K562 (cell line): ENCODE measurements around the gene TCFL5. TPM values are rescaled to one million over a fixed set of nuclear protein-coding genes. Genes with fewer than 3 reads are reported as not detected.

Experiments used
- ATAC-seq: fragments of 200-7000 bp; cut with Tn5 transposase; 3 replicates; pipeline ENCODE4 v1.9.1; 2020; ENCODE audit warnings: moderate library complexity
- BruUV-seq: library from RNA; stranded (reverse); fragments of 400-500 nt; replicated peaks from 2 replicates; lab custom pipeline; 2021; lab: Mats Ljungman, UMichigan
- CTCF ChIA-PET: fragments of 300-600 bp; formaldehyde crosslinking; extraction: SDS; loops from one replicate; lab custom pipeline; 2021; ENCODE audit warnings: low intra/inter-chr PET ratio; lab: Yijun Ruan, JAX
- POLR2A ChIA-PET: fragments of 300-600, 350-650 bp; sonication (Branson Sonifier 250); formaldehyde crosslinking; extraction: SDS; loops from one replicate; lab custom pipeline; 2021; ENCODE audit warnings: antibody characterized with exemption, inconsistent platforms; lab: Yijun Ruan, JAX
- DNase-seq, 4 experiments: peaks; one replicate each; pipeline versions ENCODE4 v3.0.0 to v3.0.0-alpha.2; 2011 to 2018; ENCODE audit warnings: low spot score in 3 of 4, mixed read lengths in 3 of 4; ENCODE audit errors: extremely low read depth in 1 of 4
- FAIRE-seq: peaks from 2 replicates; lab custom pipeline; 2011; peaks lifted over from hg19 to GRCh38; lab: Jason Lieb, UNC
- H2AFZ ChIP-seq: 2 replicates; pipeline ENCODE4 v1.6.0; 2011; ENCODE audit warnings: low read depth, low read length, control low read depth, inconsistent platforms
- H3K27ac ChIP-seq: fragments of 200-600 bp; 3 replicates; pipeline ENCODE4 v1.8.0; 2011; ENCODE audit warnings: low read depth, mild to moderate bottlenecking, control low read depth, inconsistent platforms, low read length, moderate library complexity, mixed read lengths; ENCODE audit errors: extremely low read depth
- H3K27me3 ChIP-seq, 2 experiments: fragments of 300-600 bp in 1 of 2; 2 replicates in 1 of 2; 3 replicates in 1 of 2; pipeline versions ENCODE4 v1.6.0 to v1.8.0; 2011; ENCODE audit warnings: inconsistent platforms in 2 of 2, low read length in 2 of 2, mild to moderate bottlenecking in 1 of 2, mixed read lengths in 1 of 2, moderate library complexity in 1 of 2; ENCODE audit not compliant: control insufficient read depth in 2 of 2, insufficient read depth in 2 of 2
- H3K36me3 ChIP-seq: fragments of 300-600 bp; 3 replicates; pipeline ENCODE4 v1.8.0; 2011; ENCODE audit warnings: mild to moderate bottlenecking, low read length, inconsistent platforms; ENCODE audit not compliant: control insufficient read depth, insufficient read depth
- H3K4me1 ChIP-seq, 2 experiments: fragments of 200-600 bp in 1 of 2; replicated peaks in 1 of 2; 2 replicates in 1 of 2; 3 replicates in 1 of 2; pipeline versions ENCODE4 v1.5.1 to v1.8.0; 2011; ENCODE audit warnings: inconsistent platforms in 2 of 2, low read length in 2 of 2, mild to moderate bottlenecking in 1 of 2, mixed read lengths in 1 of 2, moderate library complexity in 1 of 2; ENCODE audit not compliant: control insufficient read depth in 2 of 2, insufficient read depth in 2 of 2
- H3K4me2 ChIP-seq: 2 replicates; pipeline ENCODE4 v1.6.1; 2011; ENCODE audit warnings: low read length, control low read depth, inconsistent platforms, mixed read lengths; ENCODE audit not compliant: insufficient read depth
- H3K4me3 ChIP-seq: fragments of 200-600 bp; sonication (generic), shearing (Covaris generic); 2 replicates; pipeline ENCODE4 v1.5.1; 2016; ENCODE audit warnings: control low read depth, inconsistent platforms
- H3K79me2 ChIP-seq: fragments of 200-600 bp; 3 replicates; pipeline ENCODE4 v1.8.0; 2011; ENCODE audit warnings: low read length, inconsistent platforms; ENCODE audit not compliant: control insufficient read depth, insufficient read depth
- H3K9ac ChIP-seq, 2 experiments: 2 replicates each; pipeline versions ENCODE4 v1.6.0 to v1.6.1; 2011; ENCODE audit warnings: low read depth in 2 of 2, low read length in 2 of 2, control low read depth in 1 of 2, inconsistent platforms in 1 of 2, mild to moderate bottlenecking in 1 of 2, mixed read lengths in 1 of 2; ENCODE audit not compliant: insufficient read depth in 1 of 2
- H3K9me1 ChIP-seq: one replicate; pipeline ENCODE4 v1.6.0; 2011; ENCODE audit warnings: inconsistent platforms, mild to moderate bottlenecking, low read length, moderate library complexity; ENCODE audit not compliant: control insufficient read depth, insufficient read depth
- H3K9me3 ChIP-seq: replicated peaks from 2 replicates; pipeline ENCODE4 v1.5.1; 2011; ENCODE audit warnings: low read depth, low read length, inconsistent platforms; ENCODE audit not compliant: control insufficient read depth, insufficient read depth
- H4K20me1 ChIP-seq: replicated peaks from 2 replicates; pipeline ENCODE4 v1.6.1; 2011; ENCODE audit warnings: low read length, inconsistent platforms, mixed read lengths; ENCODE audit not compliant: control insufficient read depth, insufficient read depth
- DPF2 ChIP-seq: fragments of 450-650 bp; IDR thresholded peaks from 2 replicates; pipeline ENCODE4 v1.6.1; 2016
- HDAC3 ChIP-seq: fragments of 450-650 bp; IDR thresholded peaks from 2 replicates; pipeline ENCODE4 v1.6.1; 2018; ENCODE audit warnings: borderline replicate concordance, mild to moderate bottlenecking, moderate library complexity; ENCODE audit not compliant: partially characterized antibody
- KAT8 ChIP-seq: fragments of 450-650 bp; IDR thresholded peaks from 2 replicates; pipeline ENCODE4 v1.6.1; 2016; ENCODE audit warnings: low read depth, mild to moderate bottlenecking
- KDM5B ChIP-seq: fragments of 200-600 bp; sonication (generic); IDR thresholded peaks from 2 replicates; pipeline ENCODE4 v1.6.1; 2012; ENCODE audit warnings: low read depth, mild to moderate bottlenecking, moderate library complexity, low read length, control low read depth, inconsistent platforms; ENCODE audit not compliant: insufficient replicate concordance
- NCOA4 ChIP-seq: fragments of 450-650 bp; IDR thresholded peaks from 2 replicates; pipeline ENCODE4 v1.6.1; 2018; ENCODE audit warnings: mild to moderate bottlenecking; ENCODE audit not compliant: partially characterized antibody
- NEUROD1 ChIP-seq: fragments of 150-350 bp; IDR thresholded peaks from 2 replicates; pipeline ENCODE4 v1.6.1; 2014; ENCODE audit warnings: borderline replicate concordance, low read length, low read depth; ENCODE audit not compliant: partially characterized antibody
- NFIX ChIP-seq: fragments of 250-450 bp; sonication (Bioruptor Pico); IDR thresholded peaks from 2 replicates; pipeline ENCODE4 v1.4.0; 2020; ENCODE audit warnings: low read depth, mild to moderate bottlenecking, moderate library complexity
- NR2F6 ChIP-seq: fragments of 450-650 bp; formaldehyde crosslinking; IDR thresholded peaks from 2 replicates; pipeline ENCODE4 v1.4.0; 2020; ENCODE audit warnings: mild to moderate bottlenecking
- PRPF4 ChIP-seq: fragments of 200-400 bp; formaldehyde crosslinking; IDR thresholded peaks from one replicate; pipeline ENCODE4 v1.6.1; 2017; ENCODE audit warnings: low read length, low read depth, mild to moderate bottlenecking; ENCODE audit not compliant: insufficient read depth, poor library complexity, severe bottlenecking
- SIRT6 ChIP-seq: IDR thresholded peaks from one replicate; pipeline ENCODE4 v1.6.1; 2012; ENCODE audit warnings: low read depth, mild to moderate bottlenecking, control low read depth, inconsistent platforms, low read length, moderate library complexity
- SPI1 ChIP-seq: IDR thresholded peaks from 2 replicates; pipeline ENCODE4 v1.6.1; 2011; ENCODE audit warnings: low read depth, low read length, control low read depth, borderline replicate concordance
- STAG1 ChIP-seq: sonication (generic); formaldehyde crosslinking; IDR thresholded peaks from 2 replicates; pipeline ENCODE4 v1.5.0; 2020; ENCODE audit warnings: missing genetic modification reagents, borderline replicate concordance
- TRIM24 ChIP-seq, 2 experiments: fragments of 450-650 bp; IDR thresholded peaks; 2 replicates each; pipeline ENCODE4 v1.6.1; 2016
- ZBED1 ChIP-seq: IDR thresholded peaks from 2 replicates; pipeline ENCODE4 v1.6.1; 2014
- ZNF444 ChIP-seq: fragments of 250-450 bp; sonication (Bioruptor Pico); IDR thresholded peaks from 2 replicates; pipeline ENCODE4 v1.4.0; 2020; ENCODE audit warnings: mild to moderate bottlenecking, moderate library complexity
- ZNF644 ChIP-seq: fragments of 200-800 bp; sonication (Bioruptor generic); IDR thresholded peaks from 2 replicates; pipeline ENCODE4 v1.6.1; 2016; ENCODE audit warnings: low read depth, missing genetic modification characterization, missing compliant biosample characterization
- ZNF699 ChIP-seq: fragments of 250-450 bp; sonication (Bioruptor Pico); IDR thresholded peaks from 2 replicates; pipeline ENCODE4 v1.8.0; 2021; ENCODE audit warnings: mild to moderate bottlenecking, moderate library complexity; ENCODE audit not compliant: insufficient replicate concordance
- WGBS: fragments of 100-300 bp; shearing (Covaris generic); methylation state at CpG from one replicate; pipeline ENCODE4 v1.1.6; 2016; ENCODE audit warnings: low coverage, mixed read lengths; ENCODE audit not compliant: insufficient coverage; ENCODE audit errors: missing lambda C conversion rate; 5-methylcytosine and 5-hydroxymethylcytosine counted together
- in situ Hi-C: fragments of 300-500 bp; cut with MboI; formaldehyde crosslinking; loops from 4 replicates; pipeline ENCODE4 v1.15.0; 2018; ENCODE audit warnings: inconsistent platforms, mixed read lengths
- intact Hi-C: fragments of 100-400 bp; cut with micrococcal nuclease; formaldehyde crosslinking; loops from 2 replicates; pipeline ENCODE4 v1.14.2; 2022
- polyA plus RNA-seq, 8 experiments: library from polyadenylated mRNA; depleted of rRNA in 4 of 8; stranded (reverse) in 5 of 8; unstranded in 3 of 8; fragments of >200 nt; fragmentation: Nextera tagmentation in 2 of 8; fragmentation: Illumina TruSeq in 1 of 8; extraction: Ambion mirVana in 2 of 8; extraction: Trizol in 1 of 8; gene quantifications; 2 replicates each; pipeline versions ENCODE4 v1.2.1 to v1.2.3, GENCODE V29; 2011 to 2014; ENCODE audit warnings: inconsistent platforms in 1 of 8, missing spikeins in 1 of 8
- total RNA-seq, 7 experiments: library from RNA; depleted of rRNA in 6 of 7; stranded (reverse); fragments of >200 nt in 6 of 7; fragmentation: Illumina TruSeq in 2 of 7; extraction: Trizol in 2 of 7; gene quantifications; 2 replicates each; pipeline versions ENCODE4 v1.2.1 to v1.2.3, GENCODE V29; 2011 to 2021; ENCODE audit warnings: low replicate concordance in 1 of 7
- TF ChIP-seq, protein P1 (sequence below): fragments of 450-650 bp; IDR thresholded peaks from 2 replicates; pipeline ENCODE4 v1.6.1; 2016; ENCODE audit warnings: mild to moderate bottlenecking
- TF ChIP-seq, protein P2 (sequence below): sonication (generic); IDR thresholded peaks from 2 replicates; pipeline ENCODE4 v1.6.1; 2016

Gene TCFL5
- total and polyA plus RNA-seq, 9 of the 15 experiments (the other 6 are each of a cell fraction or from before 2014, with no cell fraction given), result 1.00 to 12.6 (median 9.1) TPM

DNA sequence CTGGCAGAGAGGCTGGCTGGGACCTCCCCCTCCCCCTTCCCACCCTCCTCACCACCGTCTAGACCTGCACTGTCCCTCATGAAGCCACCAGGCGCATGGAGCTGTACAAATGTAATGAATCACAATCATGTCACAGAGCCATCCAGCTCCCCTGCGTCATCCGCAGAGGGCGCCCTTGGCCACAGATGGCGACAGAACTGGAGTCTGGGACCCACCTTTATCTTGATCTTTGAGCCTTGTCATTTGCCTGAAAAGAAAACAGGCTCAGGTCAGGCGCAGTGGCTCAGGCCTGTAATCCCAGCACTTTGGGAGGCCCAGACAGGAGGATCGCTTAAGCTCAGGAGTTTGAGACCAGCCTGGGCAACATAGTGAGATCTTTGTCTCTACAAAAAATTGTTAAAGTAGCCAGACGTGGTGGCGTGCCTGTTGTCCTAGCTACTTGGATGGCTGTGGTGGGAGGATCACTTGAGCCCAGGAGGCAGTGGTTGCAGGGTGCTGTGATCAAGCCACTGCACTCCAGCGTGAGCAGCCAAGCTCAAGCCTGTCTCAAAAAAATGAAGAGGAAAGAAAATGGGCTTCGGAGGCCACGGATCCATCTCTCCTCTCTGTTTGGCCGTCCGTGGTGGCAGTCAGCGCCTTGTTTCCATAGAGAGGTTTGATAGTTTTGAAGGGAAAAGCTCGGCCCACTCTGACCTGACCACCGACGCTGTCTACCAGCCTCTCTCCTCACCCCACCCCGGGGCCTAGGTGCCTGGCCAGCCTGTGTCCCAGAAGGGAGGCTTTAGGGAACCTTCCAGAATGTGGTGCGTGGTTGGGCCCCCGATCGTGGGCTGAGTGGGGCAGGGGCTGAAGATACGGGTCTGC is 38.6 kb downstream of the TCFL5 start:
- Histone ChIP-seq H3K27me3 (no peaks in the 10 kb centered on the region), H3K9ac (peak overlapping the region in 1 of 2 experiments; percentile 77; a peak in 2 of 4 replicates), H3K4me1 (peaks cover 12 to 100% of the 10 kb centered on the region in 2 experiments), H3K9me1 (no peaks in the 10 kb centered on the region), H3K36me3 (no peaks in the 10 kb centered on the region), H4K20me1 (peaks cover 9% of the 10 kb centered on the region; the same call in 1 of the 2 replicates), H3K79me2 (no peaks in the 10 kb centered on the region), H3K9me3 (no peaks in the 10 kb centered on the region), H2AFZ (peak overlapping the region; percentile 55), H3K27ac (peak overlapping the region; percentile 41; the same call in 1 of the 3 replicates), H3K4me3 (no peak overlapping the region), H3K4me2 (no peak overlapping the region)
- CTCF ChIA-PET, result interaction anchor here (0.9 to 2.7 kb wide), 3 partner anchors 15 to 186 kb away, joined by 4 to 18 read pairs (median 7); no protein-coding TSS in a partner anchor
- BruUV-seq, result no TSS peak
- peak; percentile 89 for ATAC-seq
- peak; percentile 100 for FAIRE-seq
- in situ Hi-C loops, result loop anchor here (10.0 kb wide), 1 partner anchor 192 kb away; no protein-coding TSS in a partner anchor
- 48% methylated on average over 21 of the region's 24 CpGs for WGBS
- intact Hi-C loops, result loop anchor here (1.0 to 10.0 kb wide), 5 partner anchors 24 to 186 kb away; no protein-coding TSS in a partner anchor
- DNase-seq, result peak; percentile 80 to 95 (median 88)
- POLR2A ChIA-PET, result interaction anchor here (0.5 to 1.5 kb wide), 10 partner anchors 10 to 651 kb away, joined by 3 to 6 read pairs (median 3); partner anchors contain the start of gene GID8
- TF ChIP-seq TRIM24 (IDR thresholded peaks at IDR 0.05) (peak; percentile 23 to 31; a peak in 1 of 4 replicates), NEUROD1 (no peak), SIRT6 (no peak), ZNF644 (tag) (no peak), NR2F6 (CRISPR knock-in tag) (no peak), NFIX (no peak), ZNF699 (no peak), STAG1 (CRISPR knock-in tag) (peak; percentile 92), PRPF4 (no peak), DPF2 (peak; percentile 73), SPI1 (no peak), ZNF444 (peak; percentile 86), ZBED1 (no peak), NCOA4 (no peak), HDAC3 (no peak), KDM5B (no peak), KAT8 (no peak)
- TF ChIP-seq, protein P1, sequence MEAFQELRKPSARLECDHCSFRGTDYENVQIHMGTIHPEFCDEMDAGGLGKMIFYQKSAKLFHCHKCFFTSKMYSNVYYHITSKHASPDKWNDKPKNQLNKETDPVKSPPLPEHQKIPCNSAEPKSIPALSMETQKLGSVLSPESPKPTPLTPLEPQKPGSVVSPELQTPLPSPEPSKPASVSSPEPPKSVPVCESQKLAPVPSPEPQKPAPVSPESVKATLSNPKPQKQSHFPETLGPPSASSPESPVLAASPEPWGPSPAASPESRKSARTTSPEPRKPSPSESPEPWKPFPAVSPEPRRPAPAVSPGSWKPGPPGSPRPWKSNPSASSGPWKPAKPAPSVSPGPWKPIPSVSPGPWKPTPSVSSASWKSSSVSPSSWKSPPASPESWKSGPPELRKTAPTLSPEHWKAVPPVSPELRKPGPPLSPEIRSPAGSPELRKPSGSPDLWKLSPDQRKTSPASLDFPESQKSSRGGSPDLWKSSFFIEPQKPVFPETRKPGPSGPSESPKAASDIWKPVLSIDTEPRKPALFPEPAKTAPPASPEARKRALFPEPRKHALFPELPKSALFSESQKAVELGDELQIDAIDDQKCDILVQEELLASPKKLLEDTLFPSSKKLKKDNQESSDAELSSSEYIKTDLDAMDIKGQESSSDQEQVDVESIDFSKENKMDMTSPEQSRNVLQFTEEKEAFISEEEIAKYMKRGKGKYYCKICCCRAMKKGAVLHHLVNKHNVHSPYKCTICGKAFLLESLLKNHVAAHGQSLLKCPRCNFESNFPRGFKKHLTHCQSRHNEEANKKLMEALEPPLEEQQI, result no peak
- TF ChIP-seq, protein P2, sequence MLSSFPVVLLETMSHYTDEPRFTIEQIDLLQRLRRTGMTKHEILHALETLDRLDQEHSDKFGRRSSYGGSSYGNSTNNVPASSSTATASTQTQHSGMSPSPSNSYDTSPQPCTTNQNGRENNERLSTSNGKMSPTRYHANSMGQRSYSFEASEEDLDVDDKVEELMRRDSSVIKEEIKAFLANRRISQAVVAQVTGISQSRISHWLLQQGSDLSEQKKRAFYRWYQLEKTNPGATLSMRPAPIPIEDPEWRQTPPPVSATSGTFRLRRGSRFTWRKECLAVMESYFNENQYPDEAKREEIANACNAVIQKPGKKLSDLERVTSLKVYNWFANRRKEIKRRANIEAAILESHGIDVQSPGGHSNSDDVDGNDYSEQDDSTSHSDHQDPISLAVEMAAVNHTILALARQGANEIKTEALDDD, result no peak; the same call in 1 of the 2 replicates
